Breast epithelium (tissue), 3 donors: Measurements from ENCODE around the gene ASB16.

Source experiments
- CTCF ChIP-seq, 3 donors: fragments of 450-650 bp; IDR thresholded peaks; one replicate each; pipeline ENCODE4 v1.5.1; 2016 to 2017; ENCODE audit warnings: antibody characterized with exemption in 3 of 3, mild to moderate bottlenecking in 3 of 3, moderate library complexity in 3 of 3
- POLR2A ChIP-seq: fragments of 450-650 bp; IDR thresholded peaks from one replicate; pipeline ENCODE4 v1.6.1; 2016; ENCODE audit warnings: antibody characterized with exemption, mild to moderate bottlenecking, moderate library complexity
- POLR2AphosphoS5 ChIP-seq, 3 donors: sonication (generic); formaldehyde crosslinking; IDR thresholded peaks; one replicate each; pipeline ENCODE4 v1.6.1; 2017; ENCODE audit warnings: antibody characterized with exemption in 3 of 3

GRCh38 chr17:44128383-44128782 lies 42.1 kb upstream of the ASB16 start:
- TF ChIP-seq POLR2AphosphoS5 (IDR thresholded peaks at IDR 0.05) (no peak), POLR2A (no peak), CTCF (IDR thresholded peaks at IDR 0.05) (no peak)
